OCI-LY7 (cell line): Measurements from ENCODE around the gene MYLK4.

Experiments used
- EZH2phosphoT487 ChIP-seq: fragments of 200-600 bp; sonication (generic); IDR thresholded peaks from 2 replicates; pipeline ENCODE4 v1.6.1; 2018; ENCODE audit warnings: low read depth, borderline replicate concordance, mild to moderate bottlenecking, mixed run types, antibody characterized with exemption, low read length, moderate library complexity, mixed read lengths
- TF ChIP-seq, protein P1 (sequence below): fragments of 200-600 bp; sonication (generic); conservative IDR thresholded peaks from 2 replicates; pipeline ENCODE4 v1.5.1; 2014; ENCODE audit warnings: mild to moderate bottlenecking, antibody characterized with exemption, low read length, moderate library complexity, mixed read lengths

GRCh38 chr6:2756241-2756640 is 5.5 kb upstream of the MYLK4 start:
- TF ChIP-seq, protein P1, sequence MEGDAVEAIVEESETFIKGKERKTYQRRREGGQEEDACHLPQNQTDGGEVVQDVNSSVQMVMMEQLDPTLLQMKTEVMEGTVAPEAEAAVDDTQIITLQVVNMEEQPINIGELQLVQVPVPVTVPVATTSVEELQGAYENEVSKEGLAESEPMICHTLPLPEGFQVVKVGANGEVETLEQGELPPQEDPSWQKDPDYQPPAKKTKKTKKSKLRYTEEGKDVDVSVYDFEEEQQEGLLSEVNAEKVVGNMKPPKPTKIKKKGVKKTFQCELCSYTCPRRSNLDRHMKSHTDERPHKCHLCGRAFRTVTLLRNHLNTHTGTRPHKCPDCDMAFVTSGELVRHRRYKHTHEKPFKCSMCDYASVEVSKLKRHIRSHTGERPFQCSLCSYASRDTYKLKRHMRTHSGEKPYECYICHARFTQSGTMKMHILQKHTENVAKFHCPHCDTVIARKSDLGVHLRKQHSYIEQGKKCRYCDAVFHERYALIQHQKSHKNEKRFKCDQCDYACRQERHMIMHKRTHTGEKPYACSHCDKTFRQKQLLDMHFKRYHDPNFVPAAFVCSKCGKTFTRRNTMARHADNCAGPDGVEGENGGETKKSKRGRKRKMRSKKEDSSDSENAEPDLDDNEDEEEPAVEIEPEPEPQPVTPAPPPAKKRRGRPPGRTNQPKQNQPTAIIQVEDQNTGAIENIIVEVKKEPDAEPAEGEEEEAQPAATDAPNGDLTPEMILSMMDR = no peak
- TF ChIP-seq EZH2phosphoT487 = no peak
